Measurements from ENCODE around the gene DAND5. TPM values are rescaled to one million over a fixed set of nuclear protein-coding genes. Genes with fewer than 3 reads are reported as not detected.
"Not testable (repeated sequence)": the region's sequence is repeated elsewhere in the genome, so short reads cannot be mapped to it uniquely, and the experiment has no call there.

Gene DAND5
- total and polyA plus RNA-seq, 2 of the 13 experiments (the other 11 are each of a cell fraction or from before 2014, with no cell fraction given) = 0.04 TPM; not detected in 1

GRCh38 chr19:12956446-12957388, 12.7 kb upstream of the DAND5 start, which contains the start of gene GADD45GIP1 (continued):
- TF ChIP-seq HES4 (CRISPR knock-in tag; IDR thresholded peaks at IDR 0.05; ENCODE audit: borderline replicate concordance) (peak; percentile 73; the same call in 1 of the 2 replicates), ZBTB7A (CRISPR knock-in tag; IDR thresholded peaks at IDR 0.05) (peak; percentile 90; the same call in 1 of the 2 replicates), NRL (CRISPR knock-in tag; IDR thresholded peaks at IDR 0.05; ENCODE audit: borderline replicate concordance) (peak; percentile 65), ZNF746 (CRISPR knock-in tag; IDR thresholded peaks at IDR 0.05) (no peak)
- TF ChIP-seq, protein P1, sequence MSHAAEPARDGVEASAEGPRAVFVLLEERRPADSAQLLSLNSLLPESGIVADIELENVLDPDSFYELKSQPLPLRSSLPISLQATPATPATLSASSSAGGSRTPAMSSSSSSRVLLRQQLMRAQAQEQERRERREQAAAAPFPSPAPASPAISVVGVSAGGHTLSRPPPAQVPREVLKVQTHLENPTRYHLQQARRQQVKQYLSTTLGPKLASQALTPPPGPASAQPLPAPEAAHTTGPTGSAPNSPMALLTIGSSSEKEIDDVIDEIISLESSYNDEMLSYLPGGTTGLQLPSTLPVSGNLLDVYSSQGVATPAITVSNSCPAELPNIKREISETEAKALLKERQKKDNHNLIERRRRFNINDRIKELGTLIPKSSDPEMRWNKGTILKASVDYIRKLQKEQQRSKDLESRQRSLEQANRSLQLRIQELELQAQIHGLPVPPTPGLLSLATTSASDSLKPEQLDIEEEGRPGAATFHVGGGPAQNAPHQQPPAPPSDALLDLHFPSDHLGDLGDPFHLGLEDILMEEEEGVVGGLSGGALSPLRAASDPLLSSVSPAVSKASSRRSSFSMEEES (CRISPR knock-in tag; IDR thresholded peaks at IDR 0.05) = peak; percentile 30; the same call in 1 of the 2 replicates

DNA sequence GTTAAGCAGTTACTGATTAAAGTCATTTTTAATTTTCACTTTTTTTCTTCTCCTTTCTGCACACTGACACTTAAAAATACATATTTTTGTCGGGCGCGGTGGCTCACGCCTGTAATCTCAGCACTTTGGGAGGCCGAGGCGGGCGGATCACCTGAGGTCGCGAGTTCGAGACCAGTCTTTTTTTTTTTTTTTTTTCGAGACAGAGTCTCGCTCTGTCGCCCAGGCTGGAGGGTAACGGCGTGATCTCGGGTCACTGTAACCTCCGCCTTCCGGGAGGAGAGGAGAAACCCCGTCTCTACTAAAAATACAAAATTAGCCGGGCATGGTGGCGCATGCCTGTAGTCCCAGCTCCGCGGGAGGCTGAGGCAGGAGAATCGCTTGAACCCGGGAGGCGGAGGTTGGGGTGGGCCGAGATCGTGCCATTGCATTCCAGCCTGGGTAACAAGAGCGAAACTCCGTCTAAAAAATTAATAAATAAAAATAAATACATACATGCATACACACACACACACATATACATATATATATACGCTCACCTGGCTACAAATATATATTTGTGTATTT, 11.9 kb upstream of the DAND5 start:
- in situ Hi-C loops (cut with HindIII; ENCODE audit: extremely low pct_ligation_motif_present, low pct_unique_long_range_greater_than_20kb); H3K27me3 ChIP-seq (ENCODE audit: control insufficient read depth in 1 of 2, insufficient read depth in 2 of 2, low read length in 2 of 2); FAIRE-seq; H4K20me1 ChIP-seq (ENCODE audit: insufficient read depth, low read length); CTCF ChIA-PET (ENCODE audit: low intra/inter-chr PET ratio, low total read pairs); DNase-seq (ENCODE audit: low spot score); BruUV-seq (replicated peaks); intact Hi-C loops (cut with micrococcal nuclease; ENCODE audit: unreplicated experiment); ATAC-seq; H3K9me3 ChIP-seq (ENCODE audit: low read length); TF ChIP-seq GABPA (IDR thresholded peaks at IDR 0.05; ENCODE audit: low read depth, low read length): not testable (repeated sequence)
- H3K4me3 ChIP-seq (replicated peaks in 1 of 3; ENCODE audit: insufficient read depth in 1 of 3, low read depth in 2 of 3, low read length in 3 of 3) = peak overlapping the region; percentile 82 to 93 (median 89)
- peaks cover 6 to 20% of the 10 kb centered on the region in 2 experiments; a peak in 4 of 5 replicates for H3K36me3 ChIP-seq (replicated peaks in 1 of 2; ENCODE audit: control insufficient read depth in 1 of 2, insufficient read depth in 2 of 2, low read length in 2 of 2)
- WGBS (ENCODE audit: low lambda C conversion rate) = 28% methylated on average over 31 of the region's 31 CpGs
- H3K4me2 ChIP-seq (ENCODE audit: low read depth, low read length) = peak overlapping the region; percentile 82
- peaks cover 24% of the 10 kb centered on the region for H3K79me2 ChIP-seq (ENCODE audit: insufficient read depth, low read length)
- peak overlapping the region; percentile 9 for H2AFZ ChIP-seq (ENCODE audit: low read length)
- H3K4me1 ChIP-seq (ENCODE audit: insufficient read depth, low read length) = peaks cover 23% of the 10 kb centered on the region
- H3K27ac ChIP-seq (ENCODE audit: extremely low read length, insufficient read depth, low read length) = peak overlapping the region; percentile 88
- POLR2A ChIA-PET = interaction anchor here (1.3 to 3.9 kb wide), 2 partner anchors 11 to 66 kb away, joined by 8 to 25 read pairs; partner anchors contain the start of genes GCDH and RAD23A
- H3K9ac ChIP-seq (ENCODE audit: insufficient read depth, low read depth, low read length) = peak overlapping the region; percentile 93
- TF ChIP-seq ZNF20 (CRISPR knock-in tag; IDR thresholded peaks at IDR 0.05) (0 out of 2 replicates have a peak, but pooled peaks have one; percentile 59), ZNF460 (CRISPR knock-in tag; IDR thresholded peaks at IDR 0.05; ENCODE audit: borderline replicate concordance) (peak; percentile 93), GABPA (CRISPR knock-in tag; IDR thresholded peaks at IDR 0.05; ENCODE audit: low read depth) (peak; percentile 23; the same call in 1 of the 2 replicates), ZNF790 (CRISPR knock-in tag; IDR thresholded peaks at IDR 0.05; ENCODE audit: borderline replicate concordance) (0 out of 2 replicates have a peak, but pooled peaks have one; percentile 38), MED8 (CRISPR knock-in tag; IDR thresholded peaks at IDR 0.05; ENCODE audit: insufficient replicate concordance) (peak; percentile 11), ZFP91 (CRISPR knock-in tag; IDR thresholded peaks at IDR 0.05; ENCODE audit: borderline replicate concordance) (0 out of 2 replicates have a peak, but pooled peaks have one; percentile 6), ZNF598 (CRISPR knock-in tag; IDR thresholded peaks at IDR 0.05; ENCODE audit: borderline replicate concordance) (peak; percentile 4; the same call in 1 of the 2 replicates), CHD4 (IDR thresholded peaks at IDR 0.05; ENCODE audit: borderline replicate concordance, low read length) (peak; percentile 89), ZNF788 (CRISPR knock-in tag; IDR thresholded peaks at IDR 0.05; ENCODE audit: borderline replicate concordance) (0 out of 2 replicates have a peak, but pooled peaks have one; percentile 39), ZNF234 (CRISPR knock-in tag; conservative IDR thresholded peaks at IDR 0.05) (peak; percentile 22; the same call in 1 of the 2 replicates), ZSCAN30 (CRISPR knock-in tag; IDR thresholded peaks at IDR 0.05) (0 out of 2 replicates have a peak, but pooled peaks have one; percentile 45), POGZ (CRISPR knock-in tag; IDR thresholded peaks at IDR 0.05) (0 out of 2 replicates have a peak, but pooled peaks have one; percentile 16)

Data from HepG2 (cell line).